HG02610 (cell line): ENCODE data around the gene COL4A4.

Experiments
- ATAC-seq: cut with Tn5 transposase; IDR thresholded peaks from one replicate; pipeline ENCODE4 v1.9.1; 2021; ENCODE audit warnings: mild to moderate bottlenecking, moderate library complexity; ENCODE audit not compliant: unreplicated experiment

COL4A4 gene

DNA sequence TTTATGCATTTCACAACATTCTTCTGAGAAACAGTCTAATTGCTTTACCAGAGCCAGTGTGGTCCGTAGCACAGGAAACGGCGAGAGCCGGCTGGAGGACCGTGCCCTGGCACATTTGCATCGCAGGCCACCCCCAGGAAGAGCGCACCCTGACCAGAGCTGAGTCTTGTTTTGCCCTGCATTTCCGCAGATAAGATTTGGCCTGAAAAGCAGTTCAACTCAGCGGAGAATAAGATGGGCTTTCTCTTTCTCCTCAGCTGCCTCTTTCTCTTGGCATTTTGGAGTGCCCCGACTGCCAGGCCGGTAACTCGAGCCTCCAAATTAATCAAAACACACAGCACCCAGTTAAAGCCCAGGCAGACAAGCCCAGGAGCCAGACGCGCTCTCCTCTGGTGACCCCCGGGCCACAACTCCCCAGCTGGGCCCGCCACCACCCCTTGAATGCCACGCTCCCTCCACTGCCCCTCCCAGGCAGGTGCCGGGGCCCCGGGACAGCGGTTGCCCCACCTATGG is 464 bp downstream of the COL4A4 start:
- peak; percentile 46 for ATAC-seq

DNA sequence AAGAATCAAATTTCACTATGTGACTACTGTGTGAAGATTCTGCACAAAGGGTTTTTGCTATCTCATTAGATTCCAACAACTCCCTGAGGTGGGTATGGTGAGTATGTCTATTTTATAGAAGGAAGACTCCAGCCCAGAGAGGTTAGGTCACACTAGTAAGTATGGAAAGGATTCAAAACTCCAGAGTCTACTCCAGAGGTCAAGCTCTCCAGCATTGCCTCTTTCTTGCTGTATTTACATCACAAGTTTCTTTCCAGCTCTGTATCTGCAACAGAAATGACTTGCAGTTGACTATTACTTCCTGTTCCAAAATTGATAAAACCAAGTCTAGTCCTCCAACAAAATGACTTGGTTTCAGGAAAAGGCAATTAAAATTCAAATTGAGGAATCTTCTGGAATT is 2.1 kb downstream of the COL4A4 start:
- no peak for ATAC-seq

DNA sequence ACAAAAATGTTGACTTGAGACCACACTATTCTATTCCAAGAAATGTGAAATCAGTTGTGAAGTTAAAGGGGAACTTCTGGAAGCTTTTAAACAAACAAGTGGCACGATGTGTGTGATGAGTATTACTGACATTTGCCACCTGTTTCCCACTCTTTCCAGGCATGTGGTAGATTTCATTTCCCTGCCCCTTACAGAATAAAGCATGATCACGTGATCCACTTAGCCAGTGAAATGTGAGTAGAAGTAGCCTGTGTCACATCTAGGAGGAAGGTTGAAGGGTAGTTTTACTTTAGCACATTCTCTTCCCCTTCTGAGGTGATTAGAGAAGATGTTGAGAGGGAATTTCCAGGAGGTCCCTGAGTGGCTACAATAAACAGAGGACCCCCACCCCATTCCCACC is 3.8 kb downstream of the COL4A4 start:
- no peak for ATAC-seq

DNA sequence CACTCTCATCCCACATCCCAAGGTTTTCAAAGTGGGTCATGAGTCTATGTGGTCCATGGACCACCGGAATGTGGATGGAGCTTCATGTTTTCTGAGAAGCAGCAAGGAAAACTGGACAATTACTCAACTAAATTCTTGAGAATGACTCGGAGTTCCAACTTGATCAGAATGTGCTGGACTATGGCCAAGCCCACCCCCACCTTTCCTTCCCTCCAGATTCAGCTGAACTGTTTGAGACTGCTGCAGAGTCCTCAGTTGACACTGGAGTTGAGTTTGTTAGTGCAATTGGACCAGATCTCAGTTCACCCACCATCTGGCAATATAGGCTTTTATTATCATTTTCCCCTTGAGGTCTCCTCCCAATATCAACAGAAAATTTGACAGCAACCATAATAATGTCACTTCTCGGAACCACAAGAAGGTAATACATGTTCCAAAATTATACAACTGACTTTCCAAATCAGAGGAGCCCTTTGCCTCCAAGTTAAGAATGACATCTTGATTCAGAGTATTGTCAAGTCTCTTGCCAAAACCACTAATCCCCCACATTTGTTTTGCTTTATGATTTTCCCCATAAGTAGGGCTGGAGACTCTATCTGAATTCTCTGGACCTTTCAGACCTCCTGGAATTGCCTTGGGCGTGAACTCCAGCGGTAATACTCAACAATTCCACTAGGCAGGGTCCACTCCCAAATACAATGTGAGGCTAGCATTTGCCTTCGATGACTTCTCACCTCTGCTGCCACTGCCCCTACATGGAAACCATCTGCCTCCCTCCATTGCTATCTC is 8.8 kb downstream of the COL4A4 start:
- no peak for ATAC-seq

DNA sequence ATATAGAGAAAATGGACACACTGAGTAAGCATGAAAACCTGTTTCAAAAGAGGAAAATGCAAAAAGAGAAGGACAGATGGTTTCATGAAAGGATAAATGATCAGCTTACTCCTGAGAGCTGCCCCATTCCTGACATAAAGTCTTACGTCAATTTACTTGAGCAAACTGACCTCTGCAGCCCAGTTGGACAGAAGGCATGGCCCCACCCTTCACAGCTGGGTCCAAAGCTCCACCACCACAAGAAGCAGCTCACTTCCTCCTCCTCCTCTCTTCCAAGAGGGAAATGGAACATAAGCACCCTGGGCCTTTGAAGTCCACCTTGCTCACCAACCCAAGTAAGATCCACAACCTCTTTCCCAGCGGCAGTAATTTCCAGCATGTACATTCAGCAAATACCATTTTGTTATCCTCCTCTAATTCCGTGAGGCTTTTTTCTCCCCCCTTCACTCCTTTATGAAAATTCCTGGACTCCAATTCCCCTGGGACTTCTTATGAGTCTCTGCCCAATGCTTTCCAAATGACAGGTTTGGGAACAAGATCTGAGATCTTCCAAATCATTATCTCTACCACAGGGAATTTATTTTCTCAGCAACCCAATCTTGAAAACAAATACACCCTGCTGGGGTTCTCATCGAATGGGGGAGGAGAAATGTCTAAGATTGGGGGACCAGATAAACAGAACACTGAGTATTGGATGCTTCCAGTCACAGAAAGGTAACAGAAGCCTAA is 10.1 kb downstream of the COL4A4 start:
- ATAC-seq = no peak

DNA sequence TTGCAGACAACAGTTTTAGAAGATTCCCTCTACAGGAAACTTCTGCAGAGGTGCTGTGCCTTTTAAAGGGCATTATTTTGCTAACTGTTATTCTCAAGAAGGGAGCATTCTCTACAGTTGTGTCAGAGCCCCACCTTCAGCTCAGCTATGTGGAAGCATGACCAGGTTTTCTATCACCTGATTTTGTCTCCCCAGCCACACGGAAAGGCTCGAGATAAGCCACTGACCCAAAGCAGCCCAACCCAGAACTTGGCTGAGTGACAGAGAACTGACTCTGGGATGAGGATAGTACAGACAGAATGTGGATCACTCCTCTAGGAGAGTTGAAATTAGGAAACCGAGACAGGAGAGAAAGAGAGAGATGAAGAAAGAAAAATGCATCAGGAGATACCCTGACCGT is 10.7 kb downstream of the COL4A4 start:
- ATAC-seq = no peak

DNA sequence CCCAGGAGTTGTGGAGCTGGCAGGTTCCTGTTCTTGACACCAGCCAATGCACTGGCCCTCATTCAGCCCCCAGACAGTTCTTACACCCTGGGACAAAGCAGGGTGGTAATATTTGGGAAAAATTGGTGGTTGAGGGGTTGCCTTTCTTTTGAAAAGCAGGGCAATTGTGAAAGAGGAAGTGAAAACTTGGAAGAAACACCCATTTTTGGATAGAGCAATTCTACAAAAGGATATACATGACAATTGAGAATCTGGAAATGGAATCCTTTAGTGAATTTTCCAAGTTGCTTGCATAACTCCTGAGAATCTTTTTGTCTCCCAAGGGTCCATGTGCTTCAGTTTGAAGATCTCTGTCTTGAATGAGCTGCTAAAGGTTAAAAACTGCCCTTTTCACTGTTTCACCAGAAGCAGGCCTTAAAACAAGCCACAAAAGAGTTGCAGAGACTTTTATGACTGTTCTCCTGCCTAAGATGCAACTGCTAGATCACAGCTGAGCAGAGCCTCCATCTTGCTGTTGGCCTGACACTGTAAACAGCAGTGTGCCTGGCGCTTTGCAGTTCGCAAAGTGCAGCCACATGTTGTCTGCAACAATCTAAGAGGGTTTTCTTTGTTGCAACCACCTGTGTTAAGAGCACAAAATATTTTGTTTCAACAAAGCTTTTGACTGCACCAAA is 11.8 kb downstream of the COL4A4 start:
- no peak for ATAC-seq

DNA sequence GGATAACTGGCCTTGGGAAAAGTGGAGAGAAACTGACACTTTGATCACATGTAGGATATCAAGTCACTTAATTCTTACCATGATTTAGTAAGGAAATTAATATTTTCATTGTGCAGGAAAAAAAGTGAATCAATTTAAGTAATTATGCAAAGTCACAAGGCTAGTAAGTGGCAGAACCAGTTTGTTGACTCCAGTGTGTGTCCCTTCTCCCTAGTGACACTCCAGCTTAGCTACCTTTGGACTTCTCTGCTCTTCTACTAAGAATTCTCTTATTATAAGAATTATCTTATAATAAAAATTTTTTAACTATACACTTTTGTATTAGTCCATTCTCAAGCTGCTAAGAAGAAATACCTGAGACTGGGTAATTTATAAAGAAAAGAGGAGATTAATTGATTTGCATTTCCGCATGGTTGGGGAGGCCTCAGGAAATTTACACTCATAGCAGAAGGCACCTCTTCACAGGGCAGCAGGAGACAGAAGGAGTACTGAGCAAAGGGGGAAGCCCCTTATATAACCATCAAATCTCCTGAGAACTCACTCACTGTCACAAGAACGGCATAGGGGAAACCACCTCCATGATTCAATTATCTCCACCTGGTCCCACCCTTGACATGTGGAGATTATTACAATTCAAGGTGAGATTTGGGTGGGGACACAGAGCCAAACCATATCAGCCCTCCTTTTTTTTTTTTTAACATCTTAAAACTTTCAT is 13.6 kb downstream of the COL4A4 start:
- ATAC-seq = no peak

DNA sequence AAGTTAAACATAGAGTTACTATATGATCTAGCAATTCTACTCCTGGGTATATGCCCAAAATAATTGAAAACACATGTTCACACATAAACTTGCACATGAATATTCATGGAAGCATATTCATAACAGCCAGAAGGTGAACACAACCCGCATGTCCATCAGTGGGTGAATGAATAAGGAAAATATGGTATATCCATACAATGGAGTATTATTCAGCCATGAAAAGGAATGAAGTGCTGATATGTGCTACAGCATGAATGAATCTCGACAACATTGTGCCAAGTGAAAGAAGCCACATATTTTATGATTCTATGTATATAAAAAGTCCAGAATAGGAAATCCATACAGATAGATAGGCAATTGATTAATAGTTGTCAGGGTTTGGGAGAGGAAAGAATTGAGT is 15.9 kb downstream of the COL4A4 start:
- no peak for ATAC-seq

DNA sequence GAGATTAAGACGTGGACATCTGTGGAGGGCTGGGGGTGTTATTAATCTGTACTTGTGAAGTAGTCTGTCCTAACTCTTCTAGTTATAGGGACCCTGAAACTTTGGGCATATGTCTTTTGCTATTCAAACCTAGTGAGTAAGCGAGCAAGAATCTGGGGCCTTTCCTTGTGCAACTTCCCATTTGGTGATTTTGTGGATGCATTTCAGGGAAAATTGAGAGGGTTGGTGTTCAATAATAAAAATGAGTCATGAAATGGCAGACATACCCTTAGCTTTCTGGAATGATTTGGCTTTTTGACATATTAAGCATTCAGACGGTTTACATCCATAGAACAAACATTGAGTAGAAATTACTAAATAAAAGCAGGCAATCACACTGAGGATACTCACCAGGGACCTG is 17.0 kb downstream of the COL4A4 start:
- no peak for ATAC-seq

DNA sequence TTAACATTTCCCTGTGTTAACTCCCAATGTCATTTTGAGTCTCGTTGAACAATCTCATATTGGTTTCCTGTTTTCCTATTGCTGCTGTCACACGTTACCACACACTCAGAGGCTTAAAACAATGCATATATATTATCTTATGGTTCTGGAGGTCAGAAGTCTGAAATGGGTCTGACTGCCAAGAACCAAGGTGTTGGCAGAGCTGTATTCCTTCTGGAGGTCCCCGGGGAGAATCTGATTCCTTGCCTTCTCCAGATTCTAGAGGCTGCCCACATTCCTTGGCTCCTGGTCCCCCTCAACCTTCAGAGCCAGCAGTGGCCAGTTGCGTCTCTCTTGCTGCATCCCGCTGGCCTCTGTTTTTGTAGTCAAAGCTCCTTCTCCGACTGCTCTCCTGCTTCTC is 17.5 kb downstream of the COL4A4 start:
- ATAC-seq = no peak

DNA sequence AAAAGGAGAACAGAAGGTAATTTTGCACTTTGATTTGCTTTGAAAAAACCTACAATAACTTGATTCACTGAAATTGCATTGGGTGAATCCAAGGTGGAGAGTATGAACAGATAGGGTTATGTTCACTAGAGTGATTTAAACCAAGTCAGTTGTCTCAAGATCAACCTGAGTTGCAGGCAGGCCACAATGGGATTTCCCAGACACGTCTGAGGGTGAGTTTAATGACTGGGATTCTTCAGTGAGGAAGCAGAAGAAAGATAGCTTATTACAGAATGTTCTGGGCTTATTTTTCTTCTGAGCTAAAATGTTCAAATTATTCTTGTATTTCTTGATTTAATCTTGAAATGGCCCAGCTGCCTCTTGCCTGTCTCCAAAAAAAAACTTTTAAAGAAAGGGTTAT is 20.1 kb downstream of the COL4A4 start:
- ATAC-seq = no peak

DNA sequence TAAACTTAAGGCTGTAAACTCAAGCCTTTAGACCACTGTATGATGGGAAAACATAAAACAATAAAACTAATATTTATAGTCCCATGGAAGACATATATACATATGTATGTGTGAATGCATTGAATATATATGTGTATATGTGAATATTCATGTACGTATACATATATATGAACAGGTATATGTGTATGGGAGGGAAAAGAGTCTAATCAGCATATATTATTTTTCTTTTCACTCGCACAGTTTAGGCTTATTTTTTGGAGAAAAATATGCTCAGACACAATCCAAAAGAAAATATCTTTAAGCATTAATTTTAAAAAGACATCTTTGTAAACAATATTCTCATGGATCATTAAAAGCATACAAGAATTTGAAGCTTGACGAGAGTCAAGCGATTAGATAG is 22.7 kb downstream of the COL4A4 start:
- no peak for ATAC-seq

DNA sequence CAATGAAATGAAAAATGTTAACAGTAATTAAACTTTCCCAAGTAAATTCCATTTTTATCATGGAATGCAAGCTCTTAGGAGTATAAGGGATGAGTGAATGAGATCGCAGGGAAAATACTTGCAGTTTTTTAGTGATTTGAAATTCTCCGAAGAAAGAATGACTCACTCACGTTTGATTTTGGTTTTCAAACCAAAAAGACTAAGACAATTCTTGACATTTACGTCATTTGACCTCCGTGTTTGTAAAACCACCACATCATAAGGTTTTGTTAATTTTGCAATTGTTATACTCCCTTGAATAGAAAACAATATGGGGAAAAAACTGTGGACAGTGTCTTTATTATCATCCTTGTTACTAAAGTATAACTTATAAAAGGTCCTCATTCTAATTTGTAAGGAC is 29.4 kb downstream of the COL4A4 start:
- ATAC-seq = no peak

DNA sequence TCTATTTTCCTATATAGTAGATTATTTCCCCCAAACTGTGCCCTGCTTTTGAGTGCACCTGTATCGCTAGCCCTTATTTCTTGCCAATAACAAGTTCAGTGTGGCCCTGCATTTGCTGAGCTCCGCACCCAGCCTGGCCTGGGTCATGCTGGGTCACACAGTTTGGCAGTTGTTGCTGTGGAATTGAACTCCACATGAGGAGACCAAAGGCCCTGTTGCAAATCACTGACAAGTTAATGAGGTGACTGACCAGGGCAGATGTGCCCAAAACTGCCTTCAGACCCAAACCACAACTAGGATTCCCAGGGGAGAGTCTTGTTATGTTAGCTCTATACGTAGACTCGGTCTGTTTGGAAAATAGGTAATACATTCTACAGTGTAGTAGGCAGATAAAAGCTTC is 31.0 kb downstream of the COL4A4 start:
- no peak for ATAC-seq

DNA sequence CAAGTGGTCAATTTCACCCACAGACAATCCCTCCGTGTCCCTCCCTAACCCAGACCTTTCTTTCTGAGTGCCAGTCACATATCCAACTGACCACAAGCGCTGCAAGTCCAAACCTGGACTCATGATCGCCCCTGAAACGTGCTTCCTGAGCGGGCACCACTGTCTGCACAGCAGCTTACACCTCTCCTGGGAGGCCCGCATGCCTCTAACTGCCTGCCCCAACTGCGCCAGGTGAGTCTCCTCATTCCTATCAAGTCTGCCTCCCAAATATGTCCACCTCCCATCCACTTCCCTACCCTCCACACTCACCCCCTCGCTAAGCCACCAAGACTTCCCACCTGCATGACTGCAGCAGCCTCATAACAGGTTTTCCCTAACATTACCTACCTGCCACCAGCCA is 33.4 kb downstream of the COL4A4 start:
- no peak for ATAC-seq

DNA sequence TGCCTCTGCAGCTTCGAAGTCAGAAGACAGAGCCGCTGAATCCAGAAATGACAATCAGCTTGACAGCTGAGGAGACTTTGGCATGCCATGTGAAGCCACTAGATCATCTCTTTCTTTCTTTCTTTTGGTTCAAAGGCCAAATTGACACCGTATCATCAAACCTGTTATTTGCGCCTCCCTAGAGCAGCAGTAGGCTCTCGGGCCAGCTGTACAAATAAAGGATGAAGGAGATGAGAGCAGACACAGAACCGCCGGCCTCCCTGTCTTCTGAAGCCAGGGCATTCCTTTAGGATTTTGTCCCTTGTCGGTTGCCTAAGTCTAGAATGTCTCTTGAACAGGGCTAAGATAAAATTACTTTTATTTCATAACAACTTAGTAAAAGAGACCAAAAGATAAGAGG is 36.8 kb downstream of the COL4A4 start:
- ATAC-seq = no peak

DNA sequence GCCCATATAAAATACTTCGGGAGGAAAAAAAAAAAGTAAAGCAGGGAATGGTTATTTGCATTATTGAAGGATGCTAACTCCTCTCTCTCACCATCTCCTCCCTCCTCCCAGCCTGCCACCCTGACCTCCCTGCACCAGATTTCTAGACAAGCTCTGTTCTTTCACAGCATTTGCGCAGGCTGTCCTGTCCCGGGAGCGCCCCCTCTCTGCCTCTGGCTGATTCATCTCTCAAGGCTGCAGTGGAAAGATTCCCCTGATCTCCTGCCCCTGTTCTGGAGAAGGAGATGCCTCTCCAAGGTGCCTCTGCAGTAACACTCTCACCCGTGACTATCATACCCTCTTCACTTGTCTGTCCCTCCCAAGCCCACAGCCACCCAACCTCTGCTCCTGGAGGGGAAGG is 38.5 kb downstream of the COL4A4 start:
- no peak for ATAC-seq

DNA sequence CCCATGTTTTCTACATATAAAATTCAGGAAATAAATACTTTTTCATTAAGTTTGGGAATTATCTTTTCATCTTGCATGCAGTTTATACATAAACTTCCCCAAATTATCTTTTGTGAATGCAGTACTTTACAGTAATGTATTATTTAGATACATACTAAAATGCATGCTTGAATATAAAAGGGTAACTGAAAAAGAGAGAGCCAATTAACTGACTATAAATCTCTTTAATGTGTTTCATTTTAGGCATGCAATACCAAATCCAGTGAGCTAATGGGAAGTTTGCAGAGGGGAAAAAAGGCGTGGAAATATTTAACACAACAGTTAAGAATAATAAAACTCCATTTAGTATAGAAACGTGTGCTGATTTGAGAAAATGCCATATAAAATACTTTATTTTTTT is 39.2 kb downstream of the COL4A4 start:
- no peak for ATAC-seq

DNA sequence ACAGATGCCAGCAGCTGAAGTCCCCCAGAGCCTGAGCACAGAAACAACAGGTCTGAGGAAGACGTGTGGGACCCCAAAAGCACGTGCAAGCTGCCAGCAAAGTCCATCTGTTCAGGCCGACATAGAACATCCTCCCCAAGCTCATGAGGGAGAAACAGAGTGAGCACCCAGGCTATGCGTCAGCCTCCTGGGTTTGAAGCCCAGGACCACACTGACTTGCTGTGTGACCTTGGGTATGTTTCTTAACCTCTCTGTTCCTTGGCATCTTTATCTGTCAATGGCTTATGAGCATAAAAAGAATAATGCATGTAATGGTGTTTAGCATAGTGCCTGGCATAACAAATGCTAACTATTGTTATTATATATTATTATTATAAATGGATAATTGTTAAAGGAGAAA is 40.3 kb downstream of the COL4A4 start:
- ATAC-seq = no peak

DNA sequence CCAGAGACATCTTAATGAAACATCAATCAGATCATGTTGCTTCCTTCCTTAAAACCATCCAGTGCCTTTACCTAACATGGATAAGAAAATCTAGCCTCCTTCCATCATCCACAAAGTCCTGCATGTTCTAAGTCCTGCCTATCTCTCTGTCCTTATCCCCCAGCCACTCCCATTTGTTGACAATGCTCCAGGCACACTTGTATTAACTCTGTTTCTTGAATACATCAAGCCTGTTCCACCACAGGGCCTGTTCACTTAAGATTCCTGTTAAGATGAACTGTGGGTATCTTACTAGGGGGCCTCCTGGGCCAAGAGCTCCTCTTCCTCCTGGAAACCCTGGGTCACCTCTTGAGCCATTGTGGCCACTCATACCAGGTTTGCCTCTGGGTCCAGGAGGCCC is 45.7 kb downstream of the COL4A4 start:
- ATAC-seq = no peak
